Sigmoid colon (tissue), 7 donors: Measurements from ENCODE around the gene SRP68. TPM values are rescaled to one million over a fixed set of nuclear protein-coding genes. Genes with fewer than 3 reads are reported as not detected.
"Not testable (repeated sequence)": the region's sequence is repeated elsewhere in the genome, so short reads cannot be mapped to it uniquely, and the experiment has no call there.

Experiments
- DNase-seq: peaks from one replicate; pipeline ENCODE4 v3.0.0-alpha.2; 2019
- H3K27ac ChIP-seq, 4 donors: fragments of 200-600 bp; sonication (generic); one replicate each; pipeline ENCODE4 v1.5.1; 2016 to 2019; ENCODE audit warnings: mild to moderate bottlenecking in 1 of 4
- H3K27me3 ChIP-seq, 3 donors: fragments of 200-600 bp; sonication (generic); one replicate each; pipeline ENCODE4 v1.5.1; 2019; ENCODE audit warnings: mild to moderate bottlenecking in 1 of 3
- H3K36me3 ChIP-seq, 4 donors: fragments of 200-600 bp; sonication (generic); one replicate each; pipeline ENCODE4 v1.5.1; 2016 to 2019
- H3K4me1 ChIP-seq, 4 donors: fragments of 200-600 bp; sonication (generic); one replicate each; pipeline ENCODE4 v1.5.1; 2017 to 2019
- H3K4me3 ChIP-seq, 4 donors: fragments of 200-600 bp; sonication (generic); one replicate each; pipeline ENCODE4 v1.5.1; 2017 to 2019; ENCODE audit warnings: mild to moderate bottlenecking in 2 of 4, moderate library complexity in 1 of 4
- H3K9me3 ChIP-seq, 4 donors: fragments of 200-600 bp in 3 of 4; sonication (generic) in 3 of 4; one replicate each; pipeline versions ENCODE4 v1.5.1 to v1.6.1; 2013 to 2019
- EP300 ChIP-seq, 4 donors: sonication (generic); formaldehyde crosslinking; IDR thresholded peaks; one replicate each; pipeline ENCODE4 v1.6.1; 2017; ENCODE audit warnings: antibody characterized with exemption in 4 of 4
- POLR2A ChIP-seq, 2 donors: fragments of 450-650 bp; IDR thresholded peaks; one replicate each; pipeline ENCODE4 v1.6.1; 2016; ENCODE audit warnings: antibody characterized with exemption in 2 of 2, mild to moderate bottlenecking in 2 of 2, moderate library complexity in 2 of 2
- POLR2AphosphoS5 ChIP-seq, 4 donors: sonication (generic); formaldehyde crosslinking; IDR thresholded peaks; one replicate each; pipeline ENCODE4 v1.6.1; 2017; ENCODE audit warnings: antibody characterized with exemption in 4 of 4
- WGBS, 2 donors: extraction: QIAGEN DNeasy Blood & Tissue Kit; methylation state at CpG; one replicate each; pipeline ENCODE4 v1.1.7; 2013; 5-methylcytosine and 5-hydroxymethylcytosine counted together
- intact Hi-C: fragments of 100-400 bp; cut with DNase I; formaldehyde crosslinking; loops from one replicate; pipeline ENCODE4 v1.15.1; 2023
- polyA plus RNA-seq, 3 donors: library from polyadenylated mRNA; stranded (reverse); fragments of 200-250 nt; gene quantifications; one replicate each; pipeline ENCODE4 v1.2.3, GENCODE V29; 2013
- total RNA-seq, 4 donors: library from RNA; depleted of rRNA; stranded (reverse); fragments of >200 nt; gene quantifications; one replicate each; pipeline ENCODE4 v1.1.0, GENCODE V29; 2016
- TF ChIP-seq, protein P1 (sequence below), 4 experiments: fragments of 450-650 bp in 3 of 4; fragments of 200-600 bp in 1 of 4; IDR thresholded peaks; one replicate each; pipeline ENCODE4 v1.5.1; 2016 to 2019; ENCODE audit warnings: antibody characterized with exemption in 4 of 4, mild to moderate bottlenecking in 3 of 4, moderate library complexity in 2 of 4
- donor health status: healthy with polysubstance abuse.
- donor health status: Bipolar disorder and iron deficiency.
- donor health status: healthy.

The SRP68 gene
- total and polyA plus RNA-seq, 7 donors: 37.2 to 60.6 (median 53.1) TPM

DNA sequence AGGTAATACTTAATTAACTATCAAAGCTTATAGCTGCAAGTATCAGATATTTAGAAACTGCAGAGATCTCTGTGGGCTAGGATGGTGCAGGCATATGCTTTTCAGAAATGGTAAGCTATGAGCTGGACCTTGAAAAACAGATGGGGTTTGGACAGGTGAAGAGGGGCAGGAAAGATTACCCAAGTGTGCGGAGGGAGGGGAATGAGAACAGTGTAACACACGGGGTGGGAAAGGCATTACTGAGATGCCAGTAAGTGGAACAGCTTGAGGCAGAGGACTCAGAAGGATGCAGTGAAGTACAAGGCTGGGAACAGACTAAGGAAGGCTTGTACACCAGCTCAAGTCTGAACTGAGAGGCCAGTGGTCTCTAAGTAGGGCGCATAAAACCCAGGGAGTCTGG is 23.1 kb downstream of the SRP68 start:
- no peak overlapping the region for H3K4me3 ChIP-seq
- peaks cover 40 to 93% (median 59%) of the 10 kb centered on the region in 4 donors for H3K36me3 ChIP-seq
- peak overlapping the region in 3 of 4 donors; percentile 4 to 67 (median 63) for H3K27ac ChIP-seq
- TF ChIP-seq POLR2A (IDR thresholded peaks at IDR 0.05) (no peak), EP300 (IDR thresholded peaks at IDR 0.05) (no peak), POLR2AphosphoS5 (IDR thresholded peaks at IDR 0.05) (no peak)
- TF ChIP-seq, protein P1, sequence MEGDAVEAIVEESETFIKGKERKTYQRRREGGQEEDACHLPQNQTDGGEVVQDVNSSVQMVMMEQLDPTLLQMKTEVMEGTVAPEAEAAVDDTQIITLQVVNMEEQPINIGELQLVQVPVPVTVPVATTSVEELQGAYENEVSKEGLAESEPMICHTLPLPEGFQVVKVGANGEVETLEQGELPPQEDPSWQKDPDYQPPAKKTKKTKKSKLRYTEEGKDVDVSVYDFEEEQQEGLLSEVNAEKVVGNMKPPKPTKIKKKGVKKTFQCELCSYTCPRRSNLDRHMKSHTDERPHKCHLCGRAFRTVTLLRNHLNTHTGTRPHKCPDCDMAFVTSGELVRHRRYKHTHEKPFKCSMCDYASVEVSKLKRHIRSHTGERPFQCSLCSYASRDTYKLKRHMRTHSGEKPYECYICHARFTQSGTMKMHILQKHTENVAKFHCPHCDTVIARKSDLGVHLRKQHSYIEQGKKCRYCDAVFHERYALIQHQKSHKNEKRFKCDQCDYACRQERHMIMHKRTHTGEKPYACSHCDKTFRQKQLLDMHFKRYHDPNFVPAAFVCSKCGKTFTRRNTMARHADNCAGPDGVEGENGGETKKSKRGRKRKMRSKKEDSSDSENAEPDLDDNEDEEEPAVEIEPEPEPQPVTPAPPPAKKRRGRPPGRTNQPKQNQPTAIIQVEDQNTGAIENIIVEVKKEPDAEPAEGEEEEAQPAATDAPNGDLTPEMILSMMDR (IDR thresholded peaks at IDR 0.05): no peak
- H3K27me3 ChIP-seq: no peaks in the 10 kb centered on the region
- intact Hi-C loops: no loop called here
- H3K4me1 ChIP-seq: peaks cover 0 to 41% (median 30%) of the 10 kb centered on the region in 4 donors
- no peak for DNase-seq
- WGBS, 2 donors: 92 to 93% methylated on average over 3 of the region's 3 CpGs
- H3K9me3 ChIP-seq: no peaks in the 10 kb centered on the region

DNA sequence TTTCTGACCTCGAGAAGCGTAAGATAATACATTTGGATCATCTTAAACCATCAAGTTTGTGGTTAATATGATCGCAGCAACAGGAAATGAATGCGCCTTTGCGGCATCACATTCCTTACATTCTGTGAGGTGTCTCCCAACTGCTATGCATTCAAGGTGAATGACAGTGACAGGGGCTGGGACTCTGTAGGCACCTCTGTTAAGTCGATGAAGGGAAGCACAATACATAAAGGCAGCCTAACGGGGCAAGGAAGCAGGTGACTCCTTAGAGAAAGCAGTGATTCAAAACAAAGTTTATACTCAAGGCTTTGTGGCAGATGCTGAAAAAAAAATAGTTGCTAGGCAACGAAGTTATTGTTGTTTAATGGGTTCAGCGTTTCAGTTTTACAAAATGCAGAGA is 23.6 kb downstream of the SRP68 start:
- Histone ChIP-seq H3K4me1 (peaks cover 0 to 41% (median 30%) of the 10 kb centered on the region in 4 donors), H3K9me3 (no peaks in the 10 kb centered on the region), H3K36me3 (peaks cover 41 to 93% (median 63%) of the 10 kb centered on the region in 4 donors), H3K4me3 (no peak overlapping the region), H3K27ac (peak overlapping the region in 3 of 4 donors; percentile 47 to 67 (median 63)), H3K27me3 (no peaks in the 10 kb centered on the region)
- intact Hi-C loops: no loop called here
- DNase-seq: no peak
- TF ChIP-seq, protein P1 (IDR thresholded peaks at IDR 0.05): no peak
- no peak for TF ChIP-seq POLR2AphosphoS5 (IDR thresholded peaks at IDR 0.05)
- no peak for TF ChIP-seq POLR2A (IDR thresholded peaks at IDR 0.05)
- TF ChIP-seq EP300 (IDR thresholded peaks at IDR 0.05): no peak
- WGBS, 2 donors: 78 to 84% methylated on average over 9 of the region's 9 CpGs

DNA sequence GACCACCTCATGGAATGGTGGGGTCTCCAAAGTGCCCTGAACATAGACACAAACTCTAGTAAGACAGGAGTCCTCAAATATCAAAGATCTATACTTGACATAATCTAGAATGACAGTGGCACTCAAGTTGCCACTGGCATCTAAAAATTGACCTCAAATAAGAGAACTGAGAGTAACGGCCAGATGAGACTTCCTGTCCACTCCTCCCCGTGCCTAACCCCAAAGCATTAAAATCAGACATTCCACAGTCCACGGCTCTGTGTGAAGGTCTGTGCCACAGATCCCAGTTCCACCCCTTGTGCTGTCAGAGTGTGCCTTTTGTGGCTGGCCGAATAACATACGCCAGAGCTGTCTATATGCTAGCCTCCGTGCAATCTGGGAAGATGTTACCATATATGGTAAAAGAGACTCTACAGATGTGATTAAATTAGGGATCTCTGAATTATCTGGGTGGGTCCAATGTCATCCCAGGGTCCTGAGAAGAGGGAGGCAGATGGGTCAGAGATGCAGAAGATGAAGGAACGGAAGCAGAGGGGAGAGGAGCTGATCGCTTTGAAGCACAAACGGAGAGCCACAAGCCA is 24.2 kb downstream of the SRP68 start:
- Histone ChIP-seq H3K27me3 (no peaks in the 10 kb centered on the region), H3K36me3 (peaks cover 47 to 93% (median 66%) of the 10 kb centered on the region in 4 donors), H3K27ac (peak overlapping the region in 3 of 4 donors; percentile 47 to 67 (median 63)), H3K9me3 (no peaks in the 10 kb centered on the region), H3K4me3 (no peak overlapping the region), H3K4me1 (peaks cover 0 to 41% (median 30%) of the 10 kb centered on the region in 4 donors)
- no peak for DNase-seq
- TF ChIP-seq, protein P1 (IDR thresholded peaks at IDR 0.05): no peak
- TF ChIP-seq EP300 (IDR thresholded peaks at IDR 0.05): no peak
- 85 to 91% methylated on average over 9 of the region's 9 CpGs for WGBS, 2 donors
- intact Hi-C loops: no loop called here

DNA sequence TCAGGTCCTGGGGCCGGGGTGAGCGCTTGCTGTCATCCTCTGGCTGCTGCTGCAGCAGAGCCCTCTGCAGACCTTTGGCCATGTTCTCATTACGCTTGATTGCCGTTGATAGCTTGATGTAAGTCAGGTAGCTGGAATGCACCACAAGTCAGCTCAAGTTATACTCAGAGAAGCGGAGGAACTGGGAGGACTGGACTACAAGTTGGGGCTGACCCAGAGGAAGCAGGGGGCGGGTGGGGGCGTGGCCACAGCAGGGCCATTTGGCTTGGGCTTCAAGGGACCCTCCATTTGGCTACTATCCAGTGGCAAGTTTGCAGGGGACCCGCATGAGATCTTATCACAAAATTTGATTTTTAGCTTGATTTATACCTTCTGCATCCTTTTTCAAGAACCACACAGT is 26.3 kb downstream of the SRP68 start:
- H3K4me1 ChIP-seq: peaks cover 0 to 38% (median 22%) of the 10 kb centered on the region in 4 donors
- no peak overlapping the region for H3K27ac ChIP-seq
- DNase-seq: no peak
- H3K4me3 ChIP-seq: no peak overlapping the region
- no peak for TF ChIP-seq EP300 (IDR thresholded peaks at IDR 0.05)
- TF ChIP-seq, protein P1 (IDR thresholded peaks at IDR 0.05): no peak
- TF ChIP-seq POLR2A (IDR thresholded peaks at IDR 0.05): no peak
- TF ChIP-seq POLR2AphosphoS5 (IDR thresholded peaks at IDR 0.05): no peak
- H3K9me3 ChIP-seq: no peaks in the 10 kb centered on the region
- intact Hi-C loops: no loop called here
- no peaks in the 10 kb centered on the region for H3K27me3 ChIP-seq
- WGBS, 2 donors: 94 to 95% methylated on average over 8 of the region's 8 CpGs
- peaks cover 55 to 99% (median 79%) of the 10 kb centered on the region in 4 donors for H3K36me3 ChIP-seq

DNA sequence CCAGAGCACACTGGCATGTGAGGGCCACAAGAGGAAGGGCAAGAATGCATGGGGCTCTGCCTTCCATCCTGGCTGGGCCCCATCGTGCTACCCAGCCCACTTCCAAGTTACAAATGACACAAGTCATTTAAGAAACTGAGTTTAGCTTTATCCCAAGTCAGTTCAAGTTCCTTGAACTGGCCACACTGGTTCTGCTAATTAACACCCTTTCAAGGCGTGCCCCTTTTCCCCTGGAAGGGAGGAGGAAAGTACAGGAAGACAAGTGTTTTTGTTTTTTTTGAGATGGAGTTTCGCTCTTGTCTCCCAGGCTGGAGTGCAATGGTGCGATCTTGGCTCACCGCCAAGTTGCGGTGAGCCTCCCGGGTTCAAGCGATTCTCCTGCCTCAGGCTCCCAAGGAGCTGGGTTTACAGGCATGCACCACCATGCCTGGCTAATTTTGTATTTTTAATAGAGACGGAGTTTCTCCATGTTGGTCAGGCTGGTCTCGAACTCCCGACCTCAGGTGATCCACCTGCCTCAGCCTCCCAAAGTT is 27.8 kb downstream of the SRP68 start:
- H3K4me3 ChIP-seq, DNase-seq, H3K27me3 ChIP-seq, H3K9me3 ChIP-seq, H3K27ac ChIP-seq, intact Hi-C loops: not testable (repeated sequence)
- WGBS, 2 donors: 81 to 87% methylated on average over 11 of the region's 11 CpGs
- H3K4me1 ChIP-seq: peaks cover 0 to 39% (median 24%) of the 10 kb centered on the region in 4 donors
- peaks cover 65 to 100% (median 81%) of the 10 kb centered on the region in 4 donors for H3K36me3 ChIP-seq

DNA sequence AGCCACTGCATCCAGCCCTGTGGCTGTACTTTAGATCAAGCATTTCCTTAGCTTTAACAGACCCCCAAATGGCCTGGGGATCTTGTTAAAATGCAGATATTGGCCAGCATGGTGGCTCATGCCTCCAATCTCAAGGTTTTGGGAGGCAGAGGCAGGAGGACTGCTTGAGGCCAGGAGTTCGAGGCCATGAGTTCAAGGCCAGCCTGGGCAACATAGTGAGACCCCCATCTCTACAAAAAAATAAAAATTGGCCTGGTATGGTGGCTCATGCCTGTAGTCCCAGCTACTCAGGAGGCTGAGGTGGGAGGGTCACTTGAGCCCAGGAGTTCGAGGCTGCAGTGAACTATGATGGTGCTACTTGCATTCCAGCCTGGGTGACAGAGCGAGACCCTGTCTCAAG is 29.4 kb downstream of the SRP68 start:
- intact Hi-C loops, H3K27me3 ChIP-seq, H3K9me3 ChIP-seq, DNase-seq, H3K4me3 ChIP-seq: not testable (repeated sequence)
- 97 to 98% methylated on average over 3 of the region's 3 CpGs for WGBS, 2 donors
- Histone ChIP-seq H3K27ac (peak overlapping the region in 1 of 4 donors; percentile 23), H3K4me1 (peaks cover 0 to 39% (median 26%) of the 10 kb centered on the region in 4 donors), H3K36me3 (peaks cover 58 to 86% (median 72%) of the 10 kb centered on the region in 4 donors)
